ENCODE results near the gene S100G.
"Not testable (repeated sequence)": the region's sequence is repeated elsewhere in the genome, so short reads cannot be mapped to it uniquely, and the experiment has no call there.

S100G gene, protein sequence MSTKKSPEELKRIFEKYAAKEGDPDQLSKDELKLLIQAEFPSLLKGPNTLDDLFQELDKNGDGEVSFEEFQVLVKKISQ

DNA sequence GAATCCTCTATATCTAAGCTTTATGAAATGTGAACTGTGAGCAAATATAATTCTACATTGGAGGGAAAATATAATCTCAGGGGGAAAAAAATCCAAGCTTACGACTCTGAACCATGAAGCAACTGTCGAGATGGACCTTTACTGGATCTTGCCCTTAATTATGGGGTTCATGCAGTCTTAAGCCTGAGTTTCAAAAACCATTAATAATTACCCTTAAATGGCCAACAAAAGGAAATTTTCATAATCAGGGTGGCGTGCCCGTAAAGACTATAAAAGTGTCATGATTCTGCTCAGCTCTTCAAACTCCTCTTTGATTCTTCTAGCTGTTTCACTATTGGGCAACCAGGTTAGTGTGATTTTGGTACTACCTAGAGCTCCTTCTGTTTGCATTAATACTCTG is at the start of gene S100G:
Gene S100G (plus strand): TSS at position 301 of the 400 bp plus-strand sequence. CDS start 849 bp downstream, outside the sequence.
- H3K4me1 ChIP-seq (ENCODE audit: insufficient read depth, low read length): no peaks in the 10 kb centered on the region
- no peak within 1 kb of the TSS for H3K4me3 ChIP-seq (ENCODE audit: low read depth in 1 of 2, low read length in 2 of 2)
- peaks cover 0 to under 1% of the 10 kb centered on the region in 2 donors for H3K27me3 ChIP-seq (ENCODE audit: control insufficient read depth in 1 of 2, insufficient read depth in 2 of 2, low read length in 2 of 2)

DNA sequence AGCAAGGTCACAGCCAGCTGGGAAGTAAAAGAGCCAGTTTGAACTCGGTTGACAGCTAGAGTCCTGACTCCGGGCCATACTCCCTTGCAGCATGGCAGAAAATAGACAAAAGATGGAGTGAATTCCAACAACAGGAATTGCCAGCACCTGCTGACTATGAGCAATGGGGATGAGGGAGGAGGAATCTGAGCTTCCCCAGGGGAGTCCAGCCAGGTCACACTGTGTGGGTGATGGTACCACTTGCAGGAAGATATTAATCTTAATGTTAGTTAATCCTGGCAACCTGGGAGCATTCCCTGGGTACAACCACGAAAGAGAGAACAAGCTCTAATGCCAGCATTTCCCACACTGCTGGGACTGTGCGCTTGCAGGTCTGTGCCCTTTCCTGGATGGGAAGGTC is 48.1 kb upstream of the S100G start:
- Histone ChIP-seq H3K9me3 (ENCODE audit: low read length) (no peaks in the 10 kb centered on the region), H3K4me1 (ENCODE audit: insufficient read depth, low read length) (no peaks in the 10 kb centered on the region), H3K36me3 (ENCODE audit: insufficient read depth, low read length) (no peaks in the 10 kb centered on the region), H3K27ac (ENCODE audit: low read depth, low read length) (no peak overlapping the region), H3K4me3 (ENCODE audit: low read depth in 1 of 2, low read length in 2 of 2) (no peak overlapping the region), H3K27me3 (ENCODE audit: control insufficient read depth in 1 of 2, insufficient read depth in 2 of 2, low read length in 2 of 2) (peaks cover 0 to 6% of the 10 kb centered on the region in 2 donors), H3K9ac (ENCODE audit: low read length) (no peak overlapping the region)

More for the DNA sequence above, at the start of gene S100G:
- Histone ChIP-seq H3K27ac (ENCODE audit: low read depth, low read length) (no peak within 1 kb of the TSS), H3K9me3 (ENCODE audit: low read length) (no peaks in the 10 kb centered on the region), H3K9ac (ENCODE audit: low read length) (no peak within 1 kb of the TSS), H3K36me3 (ENCODE audit: insufficient read depth, low read length) (no peaks in the 10 kb centered on the region)

DNA sequence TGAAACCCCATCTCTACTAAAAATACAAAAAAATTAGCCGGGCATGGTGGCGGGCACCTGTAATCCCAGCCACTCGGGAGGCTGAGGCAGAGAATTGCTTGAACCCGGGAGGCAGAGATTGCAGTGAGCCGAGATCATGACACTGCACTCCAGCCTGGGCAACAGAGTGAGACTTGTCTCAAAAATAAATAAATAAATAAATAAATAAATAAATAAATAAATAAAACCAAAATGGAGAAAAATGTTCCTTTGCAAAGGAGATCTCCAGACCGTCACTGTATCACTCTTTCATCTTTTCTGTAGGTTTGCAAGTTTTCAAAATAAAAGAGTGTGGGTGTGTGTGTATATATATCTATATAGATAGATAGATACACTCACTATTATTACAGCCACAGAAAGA is 46.7 kb upstream of the S100G start:
- not testable (repeated sequence) for H3K36me3 ChIP-seq (ENCODE audit: insufficient read depth, low read length); H3K27ac ChIP-seq (ENCODE audit: low read depth, low read length); H3K9ac ChIP-seq (ENCODE audit: low read length); H3K4me3 ChIP-seq (ENCODE audit: low read depth in 1 of 2, low read length in 2 of 2); H3K4me1 ChIP-seq (ENCODE audit: insufficient read depth, low read length); H3K27me3 ChIP-seq (ENCODE audit: control insufficient read depth in 1 of 2, insufficient read depth in 2 of 2, low read length in 2 of 2); H3K9me3 ChIP-seq (ENCODE audit: low read length)

- Histone ChIP-seq H3K36me3 (ENCODE audit: insufficient read depth, low read length) (no peaks in the 10 kb centered on the region), H3K27ac (ENCODE audit: low read depth, low read length) (no peak overlapping the region), H3K27me3 (ENCODE audit: control insufficient read depth in 1 of 2, insufficient read depth in 2 of 2, low read length in 2 of 2) (peaks cover 0 to 6% of the 10 kb centered on the region in 2 donors), H3K9me3 (ENCODE audit: low read length) (no peaks in the 10 kb centered on the region), H3K9ac (ENCODE audit: low read length) (no peak overlapping the region), H3K4me1 (ENCODE audit: insufficient read depth, low read length) (no peaks in the 10 kb centered on the region), H3K4me3 (ENCODE audit: low read depth in 1 of 2, low read length in 2 of 2) (no peak overlapping the region)
These were observed 46.1 kb upstream of the S100G start for GRCh38 chrX:16603822-16604221.

DNA sequence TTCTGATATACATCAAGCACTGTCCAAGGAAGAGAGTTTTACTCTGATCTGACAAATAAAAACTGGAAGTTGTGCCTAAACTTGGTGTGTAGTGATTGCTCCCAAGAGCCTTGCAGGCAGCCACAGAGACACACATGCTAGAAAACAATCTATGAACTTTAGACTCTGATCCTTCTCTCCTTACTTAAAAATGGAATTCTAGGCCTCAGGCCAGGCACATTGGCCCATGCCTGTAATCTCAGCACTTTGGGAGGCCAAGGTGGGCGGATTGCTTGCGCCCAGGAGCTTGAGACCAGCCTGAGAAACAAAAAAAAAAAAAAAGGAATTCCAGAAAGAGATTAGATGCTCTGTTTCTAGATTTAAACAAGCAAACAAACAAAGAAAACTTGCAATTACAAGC is 45.6 kb upstream of the S100G start:
- Histone ChIP-seq H3K9me3 (ENCODE audit: low read length) (no peaks in the 10 kb centered on the region), H3K27ac (ENCODE audit: low read depth, low read length) (no peak overlapping the region), H3K4me3 (ENCODE audit: low read depth in 1 of 2, low read length in 2 of 2) (no peak overlapping the region), H3K36me3 (ENCODE audit: insufficient read depth, low read length) (no peaks in the 10 kb centered on the region), H3K9ac (ENCODE audit: low read length) (no peak overlapping the region), H3K27me3 (ENCODE audit: control insufficient read depth in 1 of 2, insufficient read depth in 2 of 2, low read length in 2 of 2) (peaks cover 0 to 6% of the 10 kb centered on the region in 2 donors), H3K4me1 (ENCODE audit: insufficient read depth, low read length) (no peaks in the 10 kb centered on the region)

DNA sequence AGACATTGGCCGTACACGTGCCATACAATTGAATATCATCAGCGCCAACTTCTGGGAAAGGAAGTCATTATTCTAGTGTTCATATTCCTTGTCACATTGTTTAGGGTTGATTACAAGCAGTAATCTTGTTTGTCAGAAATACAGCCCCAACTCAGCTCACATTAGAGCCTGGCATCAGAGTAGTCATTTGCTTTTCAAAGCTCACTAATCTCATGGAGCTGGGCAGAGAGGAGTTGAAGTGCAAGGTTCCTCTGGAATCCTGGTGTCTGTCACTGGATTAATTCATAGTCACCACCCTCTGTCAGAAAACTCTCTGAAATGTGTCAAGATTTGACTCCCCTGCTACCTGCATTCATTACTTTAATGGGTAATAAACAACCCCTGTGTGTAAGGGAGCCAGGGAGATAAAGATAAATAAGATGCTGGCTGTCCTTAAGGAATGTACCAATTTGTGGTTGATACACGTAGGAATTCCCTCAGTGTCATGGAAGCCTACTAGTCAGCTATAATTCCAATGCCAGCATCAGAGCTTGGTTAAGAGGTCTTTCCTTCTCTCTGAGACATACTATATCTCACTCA is 43.7 kb upstream of the S100G start:
- Histone ChIP-seq H3K27me3 (ENCODE audit: control insufficient read depth in 1 of 2, insufficient read depth in 2 of 2, low read length in 2 of 2) (no peaks in the 10 kb centered on the region), H3K27ac (ENCODE audit: low read depth, low read length) (no peak overlapping the region), H3K9me3 (ENCODE audit: low read length) (no peaks in the 10 kb centered on the region), H3K36me3 (ENCODE audit: insufficient read depth, low read length) (no peaks in the 10 kb centered on the region), H3K4me1 (ENCODE audit: insufficient read depth, low read length) (no peaks in the 10 kb centered on the region), H3K4me3 (ENCODE audit: low read depth in 1 of 2, low read length in 2 of 2) (no peak overlapping the region), H3K9ac (ENCODE audit: low read length) (no peak overlapping the region)

DNA sequence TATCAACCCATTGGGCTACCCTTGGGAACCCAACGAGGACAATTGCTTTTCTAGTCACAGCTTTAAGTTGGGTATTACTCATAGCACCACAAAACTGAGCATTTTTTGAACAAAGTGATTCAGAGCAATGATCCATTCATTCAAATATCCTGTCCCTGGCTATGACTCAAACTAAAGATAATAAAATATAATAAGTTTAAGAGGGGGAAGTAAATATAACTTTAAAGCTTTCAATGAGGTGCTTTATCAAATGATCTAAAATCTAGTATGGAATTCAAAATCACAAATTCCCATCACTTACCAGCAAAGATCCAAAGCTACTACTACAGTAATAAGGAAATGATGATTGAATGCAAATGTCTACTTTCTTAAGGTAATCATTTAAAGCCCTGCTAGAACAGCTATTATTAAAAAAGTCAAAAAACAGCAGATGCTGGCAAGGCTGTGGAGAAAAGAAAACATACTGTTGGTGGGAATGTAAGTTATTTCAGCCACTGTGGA is 39.8 kb upstream of the S100G start:
- no peaks in the 10 kb centered on the region for H3K27me3 ChIP-seq (ENCODE audit: control insufficient read depth in 1 of 2, insufficient read depth in 2 of 2, low read length in 2 of 2)
- H3K27ac ChIP-seq (ENCODE audit: low read depth, low read length): no peak overlapping the region
- H3K36me3 ChIP-seq (ENCODE audit: insufficient read depth, low read length): no peaks in the 10 kb centered on the region
- no peaks in the 10 kb centered on the region for H3K9me3 ChIP-seq (ENCODE audit: low read length)
- no peak overlapping the region for H3K9ac ChIP-seq (ENCODE audit: low read length)
- H3K4me3 ChIP-seq (ENCODE audit: low read depth in 1 of 2, low read length in 2 of 2): no peak overlapping the region
- no peaks in the 10 kb centered on the region for H3K4me1 ChIP-seq (ENCODE audit: insufficient read depth, low read length)

GRCh38 chrX:16610654-16611053 is 39.3 kb upstream of the S100G start:
- not testable (repeated sequence) for H3K27me3 ChIP-seq (ENCODE audit: control insufficient read depth in 1 of 2, insufficient read depth in 2 of 2, low read length in 2 of 2); H3K9ac ChIP-seq (ENCODE audit: low read length); H3K4me3 ChIP-seq (ENCODE audit: low read depth in 1 of 2, low read length in 2 of 2); H3K27ac ChIP-seq (ENCODE audit: low read depth, low read length); H3K4me1 ChIP-seq (ENCODE audit: insufficient read depth, low read length); H3K9me3 ChIP-seq (ENCODE audit: low read length); H3K36me3 ChIP-seq (ENCODE audit: insufficient read depth, low read length)

- Histone ChIP-seq H3K27ac (ENCODE audit: low read depth, low read length) (no peak overlapping the region), H3K27me3 (ENCODE audit: control insufficient read depth in 1 of 2, insufficient read depth in 2 of 2, low read length in 2 of 2) (no peaks in the 10 kb centered on the region), H3K4me3 (ENCODE audit: low read depth in 1 of 2, low read length in 2 of 2) (no peak overlapping the region), H3K4me1 (ENCODE audit: insufficient read depth, low read length) (no peaks in the 10 kb centered on the region), H3K9me3 (ENCODE audit: low read length) (no peaks in the 10 kb centered on the region), H3K9ac (ENCODE audit: low read length) (no peak overlapping the region), H3K36me3 (ENCODE audit: insufficient read depth, low read length) (no peaks in the 10 kb centered on the region)
These were observed 37.6 kb upstream of the S100G start for GRCh38 chrX:16612257-16612897.

DNA sequence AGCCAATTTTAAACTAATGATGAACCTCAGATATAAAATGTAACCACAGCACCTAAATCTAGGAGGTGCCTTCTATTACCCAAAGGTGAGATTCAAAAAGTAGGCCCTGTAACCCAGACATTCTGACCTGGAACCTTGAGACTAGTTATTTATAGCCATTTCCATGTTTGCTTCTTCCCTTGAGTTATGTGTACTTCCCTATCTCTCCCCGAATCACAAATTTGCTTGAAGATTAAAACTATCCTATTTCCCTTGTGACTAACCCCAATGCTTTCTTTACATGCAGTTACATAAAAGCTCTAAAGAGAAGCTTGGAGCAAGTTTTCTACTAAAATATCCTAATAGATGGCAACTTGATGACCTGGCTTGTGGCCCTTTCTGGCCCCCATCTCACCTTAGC is 32.6 kb upstream of the S100G start:
- H3K36me3 ChIP-seq (ENCODE audit: insufficient read depth, low read length): no peaks in the 10 kb centered on the region
- H3K27ac ChIP-seq (ENCODE audit: low read depth, low read length): no peak overlapping the region
- H3K27me3 ChIP-seq (ENCODE audit: control insufficient read depth in 1 of 2, insufficient read depth in 2 of 2, low read length in 2 of 2): no peaks in the 10 kb centered on the region
- no peaks in the 10 kb centered on the region for H3K9me3 ChIP-seq (ENCODE audit: low read length)
- no peak overlapping the region for H3K4me3 ChIP-seq (ENCODE audit: low read depth in 1 of 2, low read length in 2 of 2)
- no peaks in the 10 kb centered on the region for H3K4me1 ChIP-seq (ENCODE audit: insufficient read depth, low read length)
- no peak overlapping the region for H3K9ac ChIP-seq (ENCODE audit: low read length)

DNA sequence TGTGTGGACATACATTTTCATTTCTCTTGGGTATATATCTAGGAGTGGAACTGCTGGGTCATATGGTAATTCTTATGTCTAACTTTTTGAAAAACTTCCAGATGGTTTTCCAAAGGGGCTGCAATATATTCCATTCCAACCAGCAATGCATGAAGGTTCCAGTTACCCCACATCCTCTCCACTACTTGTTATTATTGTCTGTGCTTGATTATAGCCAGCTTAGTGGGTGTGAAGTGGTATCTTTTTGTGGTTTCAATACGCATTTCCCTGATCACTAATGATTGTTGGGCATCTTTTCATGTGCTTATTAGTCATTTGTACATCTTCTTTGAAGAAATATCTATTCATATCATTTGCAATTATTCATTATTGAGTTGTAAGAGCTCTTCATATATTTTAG is 31.5 kb upstream of the S100G start:
- no peaks in the 10 kb centered on the region for H3K36me3 ChIP-seq (ENCODE audit: insufficient read depth, low read length)
- no peak overlapping the region for H3K9ac ChIP-seq (ENCODE audit: low read length)
- H3K4me3 ChIP-seq (ENCODE audit: low read depth in 1 of 2, low read length in 2 of 2): no peak overlapping the region
- no peak overlapping the region for H3K27ac ChIP-seq (ENCODE audit: low read depth, low read length)
- H3K4me1 ChIP-seq (ENCODE audit: insufficient read depth, low read length): no peaks in the 10 kb centered on the region
- H3K27me3 ChIP-seq (ENCODE audit: control insufficient read depth in 1 of 2, insufficient read depth in 2 of 2, low read length in 2 of 2): no peaks in the 10 kb centered on the region
- H3K9me3 ChIP-seq (ENCODE audit: low read length): no peaks in the 10 kb centered on the region

DNA sequence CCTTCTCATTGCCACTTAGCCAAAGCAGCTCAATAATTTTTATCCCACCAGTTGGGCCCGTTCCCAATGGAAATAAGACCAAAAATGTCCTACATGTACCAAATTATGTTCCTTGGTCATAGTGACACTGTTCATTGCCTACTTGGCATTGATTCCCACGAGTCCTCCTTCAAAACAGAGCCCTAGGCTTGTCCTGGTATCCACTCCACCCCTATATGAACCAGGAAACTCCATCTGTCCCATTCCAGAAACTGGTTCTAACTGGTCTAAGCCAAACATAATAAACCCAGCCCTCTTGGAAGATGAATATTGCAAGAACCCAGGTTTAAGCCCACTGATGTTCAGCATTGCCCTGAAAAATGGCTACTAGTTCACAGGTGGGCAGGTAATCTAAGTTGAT is 30.9 kb upstream of the S100G start:
- H3K36me3 ChIP-seq (ENCODE audit: insufficient read depth, low read length): no peaks in the 10 kb centered on the region
- no peak overlapping the region for H3K27ac ChIP-seq (ENCODE audit: low read depth, low read length)
- no peaks in the 10 kb centered on the region for H3K27me3 ChIP-seq (ENCODE audit: control insufficient read depth in 1 of 2, insufficient read depth in 2 of 2, low read length in 2 of 2)
- H3K9ac ChIP-seq (ENCODE audit: low read length): no peak overlapping the region
- H3K4me1 ChIP-seq (ENCODE audit: insufficient read depth, low read length): no peaks in the 10 kb centered on the region
- H3K9me3 ChIP-seq (ENCODE audit: low read length): no peaks in the 10 kb centered on the region
- H3K4me3 ChIP-seq (ENCODE audit: low read depth in 1 of 2, low read length in 2 of 2): no peak overlapping the region
